ENCODE results near the gene CORIN. TPM values are rescaled to one million over a fixed set of nuclear protein-coding genes. Genes with fewer than 3 reads are reported as not detected.

The CORIN gene
- total and polyA plus RNA-seq, 4 donors = 0.15 to 9.1 (median 1.0) TPM

DNA sequence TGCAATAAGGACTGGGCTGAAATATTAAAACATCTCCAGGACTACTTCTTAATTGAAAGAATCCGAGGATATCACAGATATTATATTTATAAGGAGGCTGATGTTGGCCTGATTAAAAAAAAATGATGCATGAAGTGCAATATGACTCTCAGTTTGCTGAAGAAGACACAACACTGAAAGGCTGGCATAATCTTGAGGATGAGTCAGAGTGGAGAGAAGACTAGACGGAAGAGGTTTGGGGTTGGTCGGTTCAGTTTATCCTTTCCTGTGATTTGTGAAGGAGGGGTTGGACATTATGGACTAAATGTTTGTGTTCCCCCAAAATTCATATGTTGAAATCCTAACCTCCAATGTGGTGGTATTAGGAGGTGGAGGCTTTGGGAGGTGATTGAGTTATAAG is 170.3 kb downstream of the CORIN start:
- no peak overlapping the region for H3K4me3 ChIP-seq
- no peaks in the 10 kb centered on the region for H3K4me1 ChIP-seq (ENCODE audit: control insufficient read depth in 5 of 5, insufficient read depth in 5 of 5, low read length in 5 of 5)
- no peaks in the 10 kb centered on the region for H3K27me3 ChIP-seq (ENCODE audit: control insufficient read depth in 3 of 3, insufficient read depth in 3 of 3, low read length in 2 of 3)
- TF ChIP-seq, protein P1, sequence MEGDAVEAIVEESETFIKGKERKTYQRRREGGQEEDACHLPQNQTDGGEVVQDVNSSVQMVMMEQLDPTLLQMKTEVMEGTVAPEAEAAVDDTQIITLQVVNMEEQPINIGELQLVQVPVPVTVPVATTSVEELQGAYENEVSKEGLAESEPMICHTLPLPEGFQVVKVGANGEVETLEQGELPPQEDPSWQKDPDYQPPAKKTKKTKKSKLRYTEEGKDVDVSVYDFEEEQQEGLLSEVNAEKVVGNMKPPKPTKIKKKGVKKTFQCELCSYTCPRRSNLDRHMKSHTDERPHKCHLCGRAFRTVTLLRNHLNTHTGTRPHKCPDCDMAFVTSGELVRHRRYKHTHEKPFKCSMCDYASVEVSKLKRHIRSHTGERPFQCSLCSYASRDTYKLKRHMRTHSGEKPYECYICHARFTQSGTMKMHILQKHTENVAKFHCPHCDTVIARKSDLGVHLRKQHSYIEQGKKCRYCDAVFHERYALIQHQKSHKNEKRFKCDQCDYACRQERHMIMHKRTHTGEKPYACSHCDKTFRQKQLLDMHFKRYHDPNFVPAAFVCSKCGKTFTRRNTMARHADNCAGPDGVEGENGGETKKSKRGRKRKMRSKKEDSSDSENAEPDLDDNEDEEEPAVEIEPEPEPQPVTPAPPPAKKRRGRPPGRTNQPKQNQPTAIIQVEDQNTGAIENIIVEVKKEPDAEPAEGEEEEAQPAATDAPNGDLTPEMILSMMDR (IDR thresholded peaks at IDR 0.05; ENCODE audit: control extremely low read depth, extremely low read depth) = no peak
- H3K27ac ChIP-seq (ENCODE audit: low read depth in 1 of 2, low read length in 1 of 2) = no peak overlapping the region
- H3K9ac ChIP-seq (ENCODE audit: insufficient read depth in 1 of 2, low read length in 2 of 2) = no peak overlapping the region
- ATAC-seq (ENCODE audit: insufficient read depth, low FRiP score) (no peak), DNase-seq (no peak)
- H3K36me3 ChIP-seq (ENCODE audit: control insufficient read depth in 4 of 4, insufficient read depth in 4 of 4, low read length in 4 of 4) = no peaks in the 10 kb centered on the region
- 86 to 96% methylated on average over 3 of the region's 3 CpGs for WGBS, 2 donors
- no peaks in the 10 kb centered on the region for H3K9me3 ChIP-seq (ENCODE audit: control insufficient read depth in 4 of 4, insufficient read depth in 3 of 4, low read length in 3 of 4)

- no peak for ATAC-seq (ENCODE audit: insufficient read depth, low FRiP score)
- TF ChIP-seq, protein P1 (IDR thresholded peaks at IDR 0.05; ENCODE audit: control extremely low read depth, extremely low read depth) = no peak
- Histone ChIP-seq H3K4me1 (ENCODE audit: control insufficient read depth in 5 of 5, insufficient read depth in 5 of 5, low read length in 5 of 5) (no peaks in the 10 kb centered on the region), H3K4me3 (no peak overlapping the region), H3K36me3 (ENCODE audit: control insufficient read depth in 4 of 4, insufficient read depth in 4 of 4, low read length in 4 of 4) (no peaks in the 10 kb centered on the region), H3K27ac (ENCODE audit: low read depth in 1 of 2, low read length in 1 of 2) (no peak overlapping the region), H3K9ac (ENCODE audit: insufficient read depth in 1 of 2, low read length in 2 of 2) (no peak overlapping the region), H3K9me3 (ENCODE audit: control insufficient read depth in 4 of 4, insufficient read depth in 3 of 4, low read length in 3 of 4) (no peaks in the 10 kb centered on the region), H3K27me3 (ENCODE audit: control insufficient read depth in 3 of 3, insufficient read depth in 3 of 3, low read length in 2 of 3) (no peaks in the 10 kb centered on the region)
- WGBS, 2 donors = 85 to 88% methylated on average over 8 of the region's 8 CpGs
- no peak for DNase-seq
Observed at GRCh38 chr4:47664051-47664826, 173.6 kb downstream of the CORIN start.

- ATAC-seq (ENCODE audit: insufficient read depth, low FRiP score) (no peak), DNase-seq (no peak)
- TF ChIP-seq, protein P1 (IDR thresholded peaks at IDR 0.05; ENCODE audit: control extremely low read depth, extremely low read depth) = no peak
- no peak overlapping the region for H3K27ac ChIP-seq (ENCODE audit: low read depth in 1 of 2, low read length in 1 of 2)
- WGBS, 2 donors = 81 to 89% methylated on average over 3 of the region's 3 CpGs
- H3K9ac ChIP-seq (ENCODE audit: insufficient read depth in 1 of 2, low read length in 2 of 2) = no peak overlapping the region
- no peaks in the 10 kb centered on the region for H3K27me3 ChIP-seq (ENCODE audit: control insufficient read depth in 3 of 3, insufficient read depth in 3 of 3, low read length in 2 of 3)
- H3K4me3 ChIP-seq = no peak overlapping the region
- no peaks in the 10 kb centered on the region for H3K9me3 ChIP-seq (ENCODE audit: control insufficient read depth in 4 of 4, insufficient read depth in 3 of 4, low read length in 3 of 4)
- H3K36me3 ChIP-seq (ENCODE audit: control insufficient read depth in 4 of 4, insufficient read depth in 4 of 4, low read length in 4 of 4) = peaks cover 0 to 3% (median 0%) of the 10 kb centered on the region in 4 donors
- H3K4me1 ChIP-seq (ENCODE audit: control insufficient read depth in 5 of 5, insufficient read depth in 5 of 5, low read length in 5 of 5) = no peaks in the 10 kb centered on the region
Observed at GRCh38 chr4:47662975-47663374, 174.9 kb downstream of the CORIN start.

Measured in lung (tissue), 12 donors.